Neuronal stem cell (in vitro differentiated cells): Measurements from ENCODE around the gene LSP1.

ENCODE experiments used
- DNase-seq: peaks from one replicate; pipeline ENCODE4 v3.0.0-alpha.2; 2013; ENCODE audit warnings: low spot score
- H2AFZ ChIP-seq: one replicate; pipeline ENCODE4 v1.6.1; 2013; ENCODE audit warnings: mild to moderate bottlenecking, low read length, inconsistent platforms
- H2AK5ac ChIP-seq: 2 replicates; pipeline ENCODE4 v1.6.1; 2013; ENCODE audit warnings: low read depth, mild to moderate bottlenecking, inconsistent platforms, low read length, moderate library complexity, mixed read lengths
- H2BK120ac ChIP-seq: 2 replicates; pipeline ENCODE4 v1.6.1; 2013; ENCODE audit warnings: low read depth, mild to moderate bottlenecking, inconsistent platforms, low read length, moderate library complexity, mixed read lengths
- H2BK12ac ChIP-seq: one replicate; pipeline ENCODE4 v1.6.1; 2013; ENCODE audit warnings: low read length, inconsistent platforms
- H2BK15ac ChIP-seq: 2 replicates; pipeline ENCODE4 v1.6.1; 2013; ENCODE audit warnings: mild to moderate bottlenecking, low read length, inconsistent platforms, mixed read lengths
- H2BK5ac ChIP-seq: one replicate; pipeline ENCODE4 v1.6.1; 2013; ENCODE audit warnings: inconsistent platforms, mild to moderate bottlenecking, low read length, moderate library complexity
- H3K14ac ChIP-seq: one replicate; pipeline ENCODE4 v1.6.1; 2013; ENCODE audit warnings: low read length, inconsistent platforms
- H3K18ac ChIP-seq: 2 replicates; pipeline ENCODE4 v1.6.1; 2013; ENCODE audit warnings: low read length, inconsistent platforms
- H3K23ac ChIP-seq: 2 replicates; pipeline ENCODE4 v1.6.1; 2013; ENCODE audit warnings: low read depth, mild to moderate bottlenecking, mixed read lengths, low read length, inconsistent platforms; ENCODE audit not compliant: poor library complexity
- H3K27ac ChIP-seq: replicated peaks from 3 replicates; pipeline ENCODE4 v1.5.1; 2013; ENCODE audit warnings: low read length, inconsistent platforms
- H3K27me3 ChIP-seq, 3 experiments: 2 replicates each; pipeline ENCODE4 v1.6.1; 2013; ENCODE audit warnings: low read length in 3 of 3, mild to moderate bottlenecking in 2 of 3, inconsistent platforms in 1 of 3, low read depth in 1 of 3, mixed read lengths in 1 of 3, moderate library complexity in 1 of 3; ENCODE audit not compliant: control insufficient read depth in 3 of 3, insufficient read depth in 3 of 3
- H3K36me3 ChIP-seq, 2 donors: replicated peaks in 1 of 2; 2 replicates each; pipeline ENCODE4 v1.6.1; 2013; ENCODE audit warnings: low read length in 2 of 2; ENCODE audit not compliant: control insufficient read depth in 2 of 2, insufficient read depth in 2 of 2
- H3K4ac ChIP-seq: 2 replicates; pipeline ENCODE4 v1.6.1; 2013; ENCODE audit warnings: inconsistent platforms, mild to moderate bottlenecking, low read length, moderate library complexity
- H3K4me1 ChIP-seq, 2 donors: 1 replicate in 1 of 2; 2 replicates in 1 of 2; pipeline ENCODE4 v1.6.1; 2013; ENCODE audit warnings: low read length in 2 of 2, low read depth in 1 of 2; ENCODE audit not compliant: control insufficient read depth in 2 of 2, insufficient read depth in 1 of 2
- H3K4me2 ChIP-seq: one replicate; pipeline ENCODE4 v1.6.1; 2013; ENCODE audit warnings: mild to moderate bottlenecking, low read length, inconsistent platforms; ENCODE audit not compliant: insufficient read depth, poor library complexity, severe bottlenecking
- H3K4me3 ChIP-seq, 2 donors: 2 replicates each; pipeline ENCODE4 v1.5.1; 2013; ENCODE audit warnings: low read length in 2 of 2, mild to moderate bottlenecking in 2 of 2, inconsistent platforms in 1 of 2, moderate library complexity in 1 of 2
- H3K79me1 ChIP-seq: one replicate; pipeline ENCODE4 v1.6.1; 2013; ENCODE audit warnings: low read depth, mild to moderate bottlenecking, inconsistent platforms, low read length, moderate library complexity
- H3K9ac ChIP-seq: one replicate; pipeline ENCODE4 v1.6.1; 2013; ENCODE audit warnings: mild to moderate bottlenecking, low read depth, low read length, inconsistent platforms; ENCODE audit not compliant: poor library complexity
- H3K9me3 ChIP-seq, 2 donors: replicated peaks in 1 of 2; 2 replicates each; pipeline versions ENCODE3 to v1.6.1; 2013; ENCODE audit warnings: low read length in 2 of 2, mild to moderate bottlenecking in 2 of 2, inconsistent platforms in 1 of 2, low read depth in 1 of 2, mixed read lengths in 1 of 2, moderate library complexity in 1 of 2; ENCODE audit not compliant: control insufficient read depth in 2 of 2, insufficient read depth in 1 of 2
- H4K8ac ChIP-seq: one replicate; pipeline ENCODE4 v1.6.1; 2013; ENCODE audit warnings: low read depth, mild to moderate bottlenecking, inconsistent platforms, low read length, moderate library complexity
- H4K91ac ChIP-seq: one replicate; pipeline ENCODE4 v1.6.1; 2013; ENCODE audit warnings: low read length, low read depth, mild to moderate bottlenecking, inconsistent platforms; ENCODE audit not compliant: poor library complexity
- WGBS, 2 donors: extraction: QIAGEN DNeasy Blood & Tissue Kit; methylation state at CpG; one replicate each; pipeline ENCODE4 v1.1.7; 2013; ENCODE audit warnings: missing lambda C conversion rate in 2 of 2, mixed read lengths in 1 of 2; ENCODE audit not compliant: insufficient read length in 2 of 2, insufficient replicate concordance in 1 of 2; ENCODE audit errors: extremely low coverage in 2 of 2; 5-methylcytosine and 5-hydroxymethylcytosine counted together

Gene LSP1

DNA sequence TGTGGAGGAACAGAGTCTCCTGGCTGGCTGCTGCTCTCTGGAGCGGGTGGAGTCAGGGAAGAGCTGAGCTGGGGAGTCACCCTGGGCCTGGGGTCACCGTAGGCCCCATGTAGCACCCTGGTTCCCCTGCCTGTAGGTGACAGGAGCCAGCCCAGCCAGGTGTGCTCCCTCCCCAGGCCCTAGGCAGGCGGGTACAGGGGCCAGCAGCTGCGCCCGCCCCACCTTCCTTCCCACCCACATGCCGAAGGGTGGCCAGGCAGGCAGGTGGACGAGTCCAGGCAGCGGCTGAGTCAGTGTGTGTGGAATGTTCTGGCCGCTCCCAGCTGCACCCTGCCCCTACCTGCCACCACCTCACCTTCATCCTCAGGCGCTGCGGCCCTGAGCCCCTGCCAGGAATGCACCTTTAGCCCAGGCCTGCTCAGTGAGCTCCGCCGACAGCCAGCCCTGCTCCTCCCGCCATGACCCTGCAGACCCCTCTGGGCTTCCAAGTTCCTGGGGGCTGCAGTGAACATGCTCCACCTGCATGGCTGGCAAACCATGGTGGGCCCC, 18.7 kb upstream of the LSP1 start:
- Histone ChIP-seq H2BK12ac (peak overlapping the region; percentile 99), H3K4ac (peak overlapping the region; percentile 53), H2BK15ac (peak overlapping the region; percentile 100), H2AFZ (no peak overlapping the region), H2BK120ac (peak overlapping the region; percentile 96), H3K27ac (no peak overlapping the region), H3K4me2 (no peak overlapping the region), H3K18ac (peak overlapping the region; percentile 97), H3K14ac (peak overlapping the region; percentile 94), H3K4me1 (peaks cover 0 to 18% of the 10 kb centered on the region in 2 donors), H2AK5ac (peak overlapping the region; percentile 100), H3K9me3 (no peaks in the 10 kb centered on the region), H3K27me3 (peaks cover 0 to 55% (median 0%) of the 10 kb centered on the region in 3 experiments), H3K36me3 (no peaks in the 10 kb centered on the region), H4K91ac (peak overlapping the region; percentile 64), H4K8ac (peak overlapping the region; percentile 86), H3K4me3 (no peak overlapping the region), H3K23ac (peak overlapping the region; percentile 67), H3K9ac (peak overlapping the region; percentile 63), H2BK5ac (peak overlapping the region; percentile 95), H3K79me1 (no peaks in the 10 kb centered on the region)
- no CpG with 5 or more reads among the region's 14 CpGs for WGBS, 2 donors
- DNase-seq: no peak

DNA sequence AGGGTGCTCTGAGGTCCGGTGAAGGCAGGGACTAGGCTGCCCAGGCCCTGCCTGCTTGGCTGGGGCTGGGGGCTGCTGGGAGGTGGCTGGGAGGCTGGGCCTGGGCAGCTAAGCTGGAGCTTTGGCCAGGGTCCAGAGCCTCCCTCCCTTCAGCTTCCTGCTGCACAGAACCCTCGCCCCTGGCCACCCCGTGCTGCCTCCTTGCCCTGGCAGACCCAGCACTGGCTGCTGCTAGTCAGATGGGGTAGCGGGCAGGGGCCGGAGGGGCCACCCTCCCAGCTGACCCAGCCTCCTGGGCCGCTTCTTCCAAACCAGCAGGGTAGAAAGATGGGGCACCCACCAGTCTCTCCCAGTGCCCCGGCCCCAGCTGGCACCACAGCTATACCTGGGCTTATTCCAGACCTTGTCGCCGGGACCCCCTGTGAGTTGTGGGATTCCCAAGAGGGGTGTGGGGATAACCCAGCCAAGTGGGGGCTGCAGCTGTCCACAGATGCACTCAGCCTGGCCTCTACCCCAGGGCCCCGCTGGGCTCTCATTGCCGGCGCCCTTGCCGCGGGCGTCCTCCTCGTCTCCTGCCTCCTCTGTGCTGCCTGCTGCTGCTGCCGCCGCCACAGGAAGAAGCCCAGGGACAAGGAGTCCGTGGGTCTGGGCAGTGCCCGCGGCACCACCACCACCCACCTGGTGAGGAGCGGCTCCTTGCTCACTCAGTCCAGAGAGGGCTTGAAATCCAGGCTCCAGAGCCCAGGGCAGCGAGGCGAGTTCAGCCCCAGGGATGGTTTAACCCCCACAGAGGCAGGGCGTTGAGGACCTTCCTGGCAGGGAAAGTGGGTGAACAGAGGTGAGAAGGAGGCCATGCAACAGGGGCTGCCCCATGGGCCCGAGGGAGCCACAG, 17.9 kb upstream of the LSP1 start, which contains the start of gene SYT8:
TSS of gene SYT8 (plus strand) at position 212 of the 892 bp plus-strand sequence. CDS start at position 328, 116 bp downstream.
- Histone ChIP-seq H4K8ac (peak within 1 kb of the TSS; percentile 86), H3K9me3 (no peaks in the 10 kb centered on the region), H3K23ac (peak within 1 kb of the TSS; percentile 67), H3K4ac (peak within 1 kb of the TSS; percentile 53), H2BK15ac (peak within 1 kb of the TSS; percentile 100), H2BK5ac (peak within 1 kb of the TSS; percentile 95), H2AK5ac (peak within 1 kb of the TSS; percentile 100), H2AFZ (no peak within 1 kb of the TSS), H3K36me3 (no peaks in the 10 kb centered on the region), H3K14ac (peak within 1 kb of the TSS; percentile 94), H3K4me3 (no peak within 1 kb of the TSS), H3K4me2 (no peak within 1 kb of the TSS), H3K9ac (peak within 1 kb of the TSS; percentile 63), H3K4me1 (peaks cover 0 to 18% of the 10 kb centered on the region in 2 donors), H4K91ac (peak within 1 kb of the TSS; percentile 64), H3K27me3 (peaks cover 0 to 51% (median 0%) of the 10 kb centered on the region in 3 experiments), H2BK120ac (peak within 1 kb of the TSS; percentile 96), H3K18ac (peak within 1 kb of the TSS; percentile 97), H3K27ac (no peak within 1 kb of the TSS), H3K79me1 (no peaks in the 10 kb centered on the region), H2BK12ac (peak within 1 kb of the TSS; percentile 99)
- no peak for DNase-seq
- no CpG with 5 or more reads among the region's 26 CpGs for WGBS, 2 donors

GRCh38 chr11:1835671-1836010, 17.2 kb upstream of the LSP1 start:
- Histone ChIP-seq H3K9me3 (no peaks in the 10 kb centered on the region), H2BK15ac (peak overlapping the region; percentile 97), H2AK5ac (peak overlapping the region; percentile 92), H3K23ac (no peak overlapping the region), H2BK12ac (peak overlapping the region; percentile 98), H3K36me3 (no peaks in the 10 kb centered on the region), H3K27me3 (peaks cover 0 to 51% (median 0%) of the 10 kb centered on the region in 3 experiments), H4K91ac (peak overlapping the region; percentile 3), H3K4me3 (no peak overlapping the region), H3K4me1 (peaks cover 0 to 18% of the 10 kb centered on the region in 2 donors), H3K18ac (no peak overlapping the region), H2BK5ac (peak overlapping the region; percentile 93), H3K14ac (peak overlapping the region; percentile 21), H4K8ac (peak overlapping the region; percentile 17), H2AFZ (no peak overlapping the region), H2BK120ac (no peak overlapping the region), H3K9ac (no peak overlapping the region), H3K4ac (no peak overlapping the region), H3K27ac (no peak overlapping the region), H3K4me2 (no peak overlapping the region), H3K79me1 (no peaks in the 10 kb centered on the region)
- DNase-seq: no peak
- WGBS, 2 donors: no CpG with 5 or more reads among the region's 12 CpGs
